HepG2 (cell line): ENCODE data around the gene FNDC4. TPM values are rescaled to one million over a fixed set of nuclear protein-coding genes. Genes with fewer than 3 reads are reported as not detected.

Source experiments
- ATAC-seq: fragments of 200-7000 bp; cut with Tn5 transposase; 3 replicates; pipeline ENCODE4 v1.9.1; 2020; ENCODE audit warnings: mild to moderate bottlenecking, moderate library complexity
- BruUV-seq: library from RNA; stranded (reverse); fragments of 400-500 nt; replicated peaks from 2 replicates; lab custom pipeline; 2021; lab: Mats Ljungman, UMichigan
- CTCF ChIA-PET: fragments of 300-600 bp; formaldehyde crosslinking; extraction: SDS; loops from one replicate; lab custom pipeline; 2021; ENCODE audit warnings: low total read pairs, inconsistent platforms, low intra/inter-chr PET ratio; lab: Yijun Ruan, JAX
- POLR2A ChIA-PET: fragments of 350-600 bp; sonication (Branson Sonifier 250); formaldehyde crosslinking; loops from one replicate; lab custom pipeline; 2020; ENCODE audit warnings: antibody characterized with exemption, inconsistent platforms; lab: Yijun Ruan, JAX
- DNase-seq: peaks from one replicate; pipeline ENCODE4 v3.0.0-alpha.2; 2015; ENCODE audit warnings: low spot score
- FAIRE-seq: peaks from 3 replicates; lab custom pipeline; 2011; peaks lifted over from hg19 to GRCh38; lab: Jason Lieb, UNC
- H2AFZ ChIP-seq: one replicate; pipeline ENCODE4 v1.6.1; 2011; ENCODE audit warnings: low read length, inconsistent platforms
- H3K27ac ChIP-seq: fragments of 300-600 bp; 3 replicates; pipeline ENCODE4 v1.8.0; 2011; ENCODE audit warnings: mixed run types, mild to moderate bottlenecking, mixed read lengths, low read length, inconsistent platforms; ENCODE audit not compliant: insufficient read depth; ENCODE audit errors: extremely low read length
- H3K27me3 ChIP-seq, 2 experiments: fragments of 200-600 bp in 1 of 2; 2 replicates in 1 of 2; 3 replicates in 1 of 2; pipeline versions ENCODE4 v1.6.0 to v1.8.0; 2011; ENCODE audit warnings: low read length in 2 of 2, mild to moderate bottlenecking in 2 of 2, moderate library complexity in 2 of 2, inconsistent platforms in 1 of 2; ENCODE audit not compliant: insufficient read depth in 2 of 2, control insufficient read depth in 1 of 2
- H3K36me3 ChIP-seq, 2 experiments: fragments of 200-600 bp in 1 of 2; replicated peaks in 1 of 2; 2 replicates in 1 of 2; 3 replicates in 1 of 2; pipeline versions ENCODE4 v1.5.1 to v1.8.0; 2011; ENCODE audit warnings: low read length in 2 of 2, inconsistent platforms in 1 of 2; ENCODE audit not compliant: insufficient read depth in 2 of 2, control insufficient read depth in 1 of 2
- H3K4me1 ChIP-seq: 2 replicates; pipeline ENCODE4 v1.5.1; 2012; ENCODE audit warnings: low read length, inconsistent platforms; ENCODE audit not compliant: insufficient read depth
- H3K4me2 ChIP-seq: 2 replicates; pipeline ENCODE4 v1.6.0; 2011; ENCODE audit warnings: low read depth, low read length, inconsistent platforms
- H3K4me3 ChIP-seq, 3 experiments: fragments of 200-600 bp in 1 of 3; sonication (generic), shearing (Covaris generic) in 1 of 3; replicated peaks in 1 of 3; 2 replicates each; pipeline ENCODE4 v1.5.1; 2011 to 2016; ENCODE audit warnings: low read length in 3 of 3, inconsistent platforms in 2 of 3, low read depth in 2 of 3, mild to moderate bottlenecking in 2 of 3, control low read depth in 1 of 3, mixed read lengths in 1 of 3; ENCODE audit not compliant: insufficient read depth in 1 of 3
- H3K79me2 ChIP-seq: one replicate; pipeline ENCODE4 v1.6.1; 2011; ENCODE audit warnings: low read length, inconsistent platforms; ENCODE audit not compliant: insufficient read depth
- H3K9ac ChIP-seq: 2 replicates; pipeline ENCODE4 v1.6.0; 2011; ENCODE audit warnings: mild to moderate bottlenecking, low read depth, low read length, inconsistent platforms; ENCODE audit not compliant: insufficient read depth
- H3K9me3 ChIP-seq: 2 replicates; pipeline ENCODE4 v1.5.1; 2012; ENCODE audit warnings: mild to moderate bottlenecking, low read length
- H4K20me1 ChIP-seq: 2 replicates; pipeline ENCODE4 v1.6.0; 2011; ENCODE audit warnings: inconsistent platforms, mild to moderate bottlenecking, low read length, moderate library complexity; ENCODE audit not compliant: insufficient read depth
- ARID4A ChIP-seq: sonication (generic); formaldehyde crosslinking; IDR thresholded peaks from 2 replicates; pipeline ENCODE4 v1.5.0; 2020; ENCODE audit warnings: mild to moderate bottlenecking, missing genetic modification reagents, borderline replicate concordance
- EP300 ChIP-seq, 3 experiments: sonication (generic) in 1 of 3; formaldehyde crosslinking in 1 of 3; IDR thresholded peaks; 2 replicates each; pipeline versions ENCODE4 v1.5.1 to v1.6.1; 2011 to 2020; ENCODE audit warnings: low read depth in 2 of 3, low read length in 2 of 3, borderline replicate concordance in 1 of 3, improper control_type of control experiment in 1 of 3, mild to moderate bottlenecking in 1 of 3, missing genetic modification reagents in 1 of 3, moderate library complexity in 1 of 3
- KLF16 ChIP-seq, 2 experiments: sonication (generic) in 1 of 2; formaldehyde crosslinking in 1 of 2; IDR thresholded peaks; 2 replicates each; pipeline versions ENCODE4 v1.6.1 to v1.8.0; 2016 to 2023; ENCODE audit warnings: missing genetic modification reagents in 2 of 2, missing compliant biosample characterization in 1 of 2
- NFAT5 ChIP-seq: sonication (generic); formaldehyde crosslinking; IDR thresholded peaks from 2 replicates; pipeline ENCODE4 v1.4.0; 2020; ENCODE audit warnings: missing genetic modification reagents
- NPAS2 ChIP-seq: sonication (generic); formaldehyde crosslinking; IDR thresholded peaks from 2 replicates; pipeline ENCODE4 v1.8.0; 2022; ENCODE audit warnings: mild to moderate bottlenecking, missing genetic modification reagents, borderline replicate concordance
- PBX3 ChIP-seq: sonication (generic); formaldehyde crosslinking; IDR thresholded peaks from 2 replicates; pipeline ENCODE4 v1.8.1; 2023; ENCODE audit warnings: missing genetic modification reagents, inconsistent platforms, borderline replicate concordance
- SMAD1 ChIP-seq: sonication (generic); formaldehyde crosslinking; IDR thresholded peaks from 2 replicates; pipeline ENCODE4 v1.4.0; 2020; ENCODE audit warnings: missing genetic modification reagents, low read depth, mild to moderate bottlenecking, borderline replicate concordance
- ZNF20 ChIP-seq: sonication (generic); formaldehyde crosslinking; IDR thresholded peaks from 2 replicates; pipeline ENCODE4 v1.4.0; 2020; ENCODE audit warnings: mild to moderate bottlenecking, moderate library complexity, missing genetic modification reagents
- ZNF552 ChIP-seq: sonication (generic); formaldehyde crosslinking; IDR thresholded peaks from 2 replicates; pipeline ENCODE4 v1.9.0; 2022; ENCODE audit warnings: missing genetic modification reagents, mild to moderate bottlenecking, borderline replicate concordance
- ZNF597 ChIP-seq: sonication (generic); formaldehyde crosslinking; IDR thresholded peaks from 2 replicates; pipeline ENCODE4 v1.5.0; 2020; ENCODE audit warnings: missing genetic modification reagents
- ZNF652 ChIP-seq: IDR thresholded peaks from 2 replicates; pipeline ENCODE4 v1.6.1; 2016; ENCODE audit warnings: low read depth, borderline replicate concordance
- WGBS: methylation state at CpG from one replicate; pipeline ENCODE4 v1.1.6; 2017; ENCODE audit warnings: low lambda C conversion rate; 5-methylcytosine and 5-hydroxymethylcytosine counted together
- in situ Hi-C: cut with HindIII; loops from 2 replicates; pipeline ENCODE4 v1.10.0; 2017; ENCODE audit warnings: low pct_unique_long_range_greater_than_20kb; ENCODE audit not compliant: extremely low pct_ligation_motif_present
- intact Hi-C: fragments of 100-400 bp; cut with micrococcal nuclease; formaldehyde crosslinking; loops from one replicate; pipeline ENCODE4 v1.10.0; 2022; ENCODE audit not compliant: unreplicated experiment
- polyA plus RNA-seq, 8 experiments: library from polyadenylated mRNA; depleted of rRNA in 3 of 8; stranded (reverse) in 7 of 8; unstranded in 1 of 8; fragments of >200 nt; fragmentation: Illumina TruSeq in 4 of 8; extraction: Trizol in 4 of 8; gene quantifications; 2 replicates each; pipeline versions ENCODE4 v1.2.1 to v1.2.3, GENCODE V29; 2011 to 2016; ENCODE audit warnings: low read depth in 4 of 8, missing spikeins in 1 of 8, mixed read lengths in 1 of 8; ENCODE audit not compliant: insufficient read depth in 1 of 8
- total RNA-seq, 5 experiments: library from RNA; depleted of rRNA; stranded (reverse); fragments of >200 nt; fragmentation: Illumina TruSeq; extraction: Trizol; gene quantifications; 2 replicates each; pipeline ENCODE4 v1.2.3, GENCODE V29; 2016; ENCODE audit warnings: low read depth in 1 of 5

The FNDC4 gene
- total and polyA plus RNA-seq, 2 of the 13 experiments (the other 11 are each of a cell fraction or from before 2014, with no cell fraction given): 9.0 to 17.4 TPM

- Histone ChIP-seq H3K79me2 (no peaks in the 10 kb centered on the region), H3K9ac (no peak overlapping the region), H3K36me3 (no peaks in the 10 kb centered on the region), H3K9me3 (no peaks in the 10 kb centered on the region), H3K27ac (no peak overlapping the region), H3K4me1 (peaks cover 60% of the 10 kb centered on the region), H4K20me1 (no peaks in the 10 kb centered on the region), H3K4me2 (no peak overlapping the region), H2AFZ (no peak overlapping the region), H3K27me3 (no peaks in the 10 kb centered on the region), H3K4me3 (no peak overlapping the region)
- no TSS peak for BruUV-seq
- intact Hi-C loops: loop anchor here (5.0 kb wide), 1 partner anchor 83 kb away; the partner anchor contains the start of gene ZNF512
- WGBS: 83% methylated on average over 3 of the region's 3 CpGs
- DNase-seq (no peak), FAIRE-seq (no peak), ATAC-seq (no peak)
- ChIA-PET POLR2A (no interaction called here), CTCF (no interaction called here)
- in situ Hi-C loops: no loop called here
- TF ChIP-seq ZNF652 (CRISPR knock-in tag) (no peak), ZNF597 (CRISPR knock-in tag) (no peak), NPAS2 (CRISPR knock-in tag) (no peak), ZNF552 (CRISPR knock-in tag) (no peak), SMAD1 (CRISPR knock-in tag) (no peak), ARID4A (no peak), EP300 (IDR thresholded peaks at IDR 0.05; ENCODE audit: low read depth in 2 of 2, low read length in 2 of 2) (no peak), EP300 (CRISPR knock-in tag; IDR thresholded peaks at IDR 0.05; ENCODE audit: borderline replicate concordance) (no peak), PBX3 (CRISPR knock-in tag) (no peak), NFAT5 (CRISPR knock-in tag) (no peak), KLF16 (CRISPR knock-in tag; IDR thresholded peaks at IDR 0.05) (no peak), ZNF20 (CRISPR knock-in tag) (no peak)
Measured at GRCh38 chr2:27498975-27499374, 4.0 kb upstream of the FNDC4 start.
